ENCODE results near the gene MBD2. TPM values are rescaled to one million over a fixed set of nuclear protein-coding genes. Genes with fewer than 3 reads are reported as not detected.

Gene MBD2
- total RNA-seq, 2 experiments from 2014 or later, result 134 to 143 TPM

Other genes starting within 250 kb of the MBD2 start
- gene POLI, start 44.8 kb upstream of the MBD2 start, total RNA-seq, result 10 to 100 TPM; 18.7 to 23.9 TPM
- gene STARD6, start 133.2 kb upstream of the MBD2 start, total RNA-seq, result under 1 TPM in 1 of 2 experiments, not detected in 1; 0.23 TPM
- 1 to 10 TPM; 8.5 to 9.9 TPM for gene C18orf54, start 133.2 kb upstream of the MBD2 start, total RNA-seq

Measured in activated CD4-positive, alpha-beta T cell treated with anti-CD3 and anti-CD28 coated beads for 36 hours (primary cell).